OCI-LY7 (cell line): Measurements from ENCODE around the gene NOL3. TPM values are rescaled to one million over a fixed set of nuclear protein-coding genes. Genes with fewer than 3 reads are reported as not detected.

Experiments
- BruUV-seq: library from RNA; stranded (reverse); fragments of 400-500 nt; replicated peaks from 2 replicates; lab custom pipeline; 2021; lab: Mats Ljungman, UMichigan
- CTCF ChIA-PET: fragments of 300-600 bp; sonication (Branson Sonifier 250); formaldehyde crosslinking; loops from one replicate; lab custom pipeline; 2022; ENCODE audit warnings: antibody characterized with exemption; ENCODE audit not compliant: unreplicated experiment; lab: Charles Lee
- POLR2A ChIA-PET: fragments of 300-600 bp; sonication (Branson Sonifier 250); formaldehyde crosslinking; loops from one replicate; lab custom pipeline; 2022; ENCODE audit warnings: antibody characterized with exemption; lab: Charles Lee
- DNase-seq: peaks from one replicate; pipeline ENCODE4 v3.0.0-alpha.2; 2015; ENCODE audit warnings: low spot score
- H2AFZ ChIP-seq: fragments of 200-600 bp; sonication (generic), shearing (Covaris generic); 2 replicates; pipeline ENCODE4 v1.6.1; 2014; ENCODE audit warnings: mild to moderate bottlenecking, antibody characterized with exemption, low read length, moderate library complexity
- H3K27ac ChIP-seq: fragments of 200-600 bp; sonication (generic); 2 replicates; pipeline ENCODE4 v1.5.1; 2014; ENCODE audit warnings: mixed run types, low read depth, mild to moderate bottlenecking, moderate library complexity, low read length, inconsistent platforms; ENCODE audit not compliant: poor library complexity, severe bottlenecking
- H3K36me3 ChIP-seq: fragments of 200-600 bp; sonication (generic); 2 replicates; pipeline ENCODE4 v1.6.1; 2014; ENCODE audit warnings: mild to moderate bottlenecking, antibody characterized with exemption, low read length, moderate library complexity, mixed read lengths; ENCODE audit not compliant: insufficient read depth
- H3K4me1 ChIP-seq: fragments of 200-600 bp; sonication (generic); 2 replicates; pipeline ENCODE4 v1.5.1; 2014; ENCODE audit warnings: mild to moderate bottlenecking, low read length; ENCODE audit not compliant: insufficient read depth, poor library complexity, severe bottlenecking
- H3K4me2 ChIP-seq: fragments of 200-600 bp; sonication (generic); 2 replicates; pipeline ENCODE4 v1.6.1; 2014; ENCODE audit warnings: mild to moderate bottlenecking, low read length
- H3K4me3 ChIP-seq: fragments of 200-600 bp; sonication (generic); 2 replicates; pipeline ENCODE4 v1.5.1; 2014; ENCODE audit warnings: mild to moderate bottlenecking, low read depth, low read length; ENCODE audit not compliant: poor library complexity, severe bottlenecking
- H3K79me2 ChIP-seq: fragments of 200-600 bp; sonication (generic); 2 replicates; pipeline ENCODE4 v1.6.1; 2016; ENCODE audit warnings: low read depth, mild to moderate bottlenecking, low read length, moderate library complexity, mixed read lengths; ENCODE audit not compliant: insufficient read depth
- H3K9me2 ChIP-seq: fragments of 200-600 bp; sonication (generic); 2 replicates; pipeline ENCODE4 v1.6.1; 2016; ENCODE audit warnings: mild to moderate bottlenecking, low read length, mixed read lengths; ENCODE audit not compliant: insufficient read depth
- H3K9me3 ChIP-seq: fragments of 200-600 bp; sonication (generic); 2 replicates; pipeline ENCODE4 v1.6.1; 2014; ENCODE audit warnings: mild to moderate bottlenecking, mixed run types, low read length, mixed read lengths
- H4K20me1 ChIP-seq: fragments of 200-600 bp; sonication (generic); 2 replicates; pipeline ENCODE4 v1.6.1; 2014; ENCODE audit warnings: mild to moderate bottlenecking, antibody characterized with exemption, low read length, moderate library complexity, mixed read lengths; ENCODE audit not compliant: insufficient read depth
- CTCF ChIP-seq: fragments of 200-600 bp; sonication (generic); conservative IDR thresholded peaks from 2 replicates; pipeline ENCODE4 v1.5.1; 2014; ENCODE audit warnings: mild to moderate bottlenecking, antibody characterized with exemption, low read length, moderate library complexity, mixed read lengths
- EZH2phosphoT487 ChIP-seq: fragments of 200-600 bp; sonication (generic); IDR thresholded peaks from 2 replicates; pipeline ENCODE4 v1.6.1; 2018; ENCODE audit warnings: low read depth, borderline replicate concordance, mild to moderate bottlenecking, mixed run types, antibody characterized with exemption, low read length, moderate library complexity, mixed read lengths
- intact Hi-C: fragments of 100-400 bp; cut with micrococcal nuclease; formaldehyde crosslinking; loops from one replicate; pipeline ENCODE4 v1.10.0; 2022; ENCODE audit not compliant: unreplicated experiment
- total RNA-seq, 2 experiments: library from RNA; depleted of rRNA in 1 of 2; stranded (reverse); fragments of >200 nt in 1 of 2; shearing (Covaris generic) in 1 of 2; gene quantifications; 2 replicates each; pipeline ENCODE4 v1.2.3, GENCODE V29; 2014 to 2022

Gene NOL3
- total RNA-seq, 2 experiments from 2014 or later = 2.2 to 4.4 TPM

- no peak for DNase-seq
- ChIA-PET CTCF (interaction anchor here (0.6 kb wide), 1 partner anchor 52 kb away, joined by 4 read pairs; no protein-coding TSS in a partner anchor), POLR2A (interaction anchor here (0.5 to 0.7 kb wide), 2 partner anchors 23 to 24 kb away, joined by 3 to 4 read pairs; no protein-coding TSS in a partner anchor)
- Histone ChIP-seq H3K79me2 (peaks cover 22% of the 10 kb centered on the region), H3K4me1 (peaks cover 19% of the 10 kb centered on the region), H3K9me2 (no peaks in the 10 kb centered on the region), H3K9me3 (no peaks in the 10 kb centered on the region), H3K27ac (no peak overlapping the region), H4K20me1 (peaks cover 9% of the 10 kb centered on the region; the same call in 1 of the 2 replicates), H3K36me3 (peaks cover 64% of the 10 kb centered on the region), H3K4me2 (peak overlapping the region; percentile 86), H2AFZ (no peak overlapping the region), H3K4me3 (peak overlapping the region; percentile 98)
- no TSS peak for BruUV-seq
- intact Hi-C loops = loop anchor here (2.0 kb wide), 2 partner anchors 33 to 53 kb away; partner anchors contain the start of genes FHOD1 and TMEM208
- TF ChIP-seq EZH2phosphoT487 = no peak
- no peak for TF ChIP-seq CTCF
Observed at GRCh38 chr16:67193536-67193935, 23.2 kb downstream of the NOL3 start.

GRCh38 chr16:67194260-67194659 lies 23.9 kb downstream of the NOL3 start:
- H2AFZ ChIP-seq = no peak overlapping the region
- ChIA-PET POLR2A (no interaction called here), CTCF (no interaction called here)
- H3K4me2 ChIP-seq = 0 out of 2 replicates have a peak overlapping the region, but pooled peaks have one; percentile 86
- H3K36me3 ChIP-seq = peaks cover 70% of the 10 kb centered on the region
- peaks cover 9% of the 10 kb centered on the region; the same call in 1 of the 2 replicates for H4K20me1 ChIP-seq
- H3K4me3 ChIP-seq = no peak overlapping the region
- H3K9me2 ChIP-seq = no peaks in the 10 kb centered on the region
- H3K4me1 ChIP-seq = peaks cover 19% of the 10 kb centered on the region
- no peak for TF ChIP-seq CTCF
- TF ChIP-seq EZH2phosphoT487 = no peak
- intact Hi-C loops = no loop called here
- no peak for DNase-seq
- no TSS peak for BruUV-seq
- no peak overlapping the region for H3K27ac ChIP-seq
- peaks cover 22% of the 10 kb centered on the region for H3K79me2 ChIP-seq
- H3K9me3 ChIP-seq = no peaks in the 10 kb centered on the region

GRCh38 chr16:67195676-67196075 lies 25.3 kb downstream of the NOL3 start:
- no peak overlapping the region for H3K27ac ChIP-seq
- H3K4me3 ChIP-seq = no peak overlapping the region
- ChIA-PET POLR2A (interaction anchor here (0.7 to 1.1 kb wide), 2 partner anchors 31 to 100 kb away, joined by 3 read pairs; no protein-coding TSS in a partner anchor), CTCF (no interaction called here)
- H3K79me2 ChIP-seq = peaks cover 22% of the 10 kb centered on the region
- peaks cover 83% of the 10 kb centered on the region for H3K36me3 ChIP-seq
- H2AFZ ChIP-seq = no peak overlapping the region
- peaks cover 19% of the 10 kb centered on the region for H3K4me1 ChIP-seq
- no peaks in the 10 kb centered on the region for H3K9me3 ChIP-seq
- no TSS peak for BruUV-seq
- no peak for DNase-seq
- TF ChIP-seq EZH2phosphoT487 (no peak), CTCF (no peak)
- intact Hi-C loops = no loop called here
- peaks cover 9% of the 10 kb centered on the region; the same call in 1 of the 2 replicates for H4K20me1 ChIP-seq
- H3K9me2 ChIP-seq = no peaks in the 10 kb centered on the region
- no peak overlapping the region for H3K4me2 ChIP-seq
